GM21447 (cell line): ENCODE data around the gene OARD1.

Experiments
- ATAC-seq: cut with Tn5 transposase; IDR thresholded peaks from one replicate; pipeline ENCODE4 v1.9.1; 2021; ENCODE audit not compliant: unreplicated experiment

Gene OARD1

DNA sequence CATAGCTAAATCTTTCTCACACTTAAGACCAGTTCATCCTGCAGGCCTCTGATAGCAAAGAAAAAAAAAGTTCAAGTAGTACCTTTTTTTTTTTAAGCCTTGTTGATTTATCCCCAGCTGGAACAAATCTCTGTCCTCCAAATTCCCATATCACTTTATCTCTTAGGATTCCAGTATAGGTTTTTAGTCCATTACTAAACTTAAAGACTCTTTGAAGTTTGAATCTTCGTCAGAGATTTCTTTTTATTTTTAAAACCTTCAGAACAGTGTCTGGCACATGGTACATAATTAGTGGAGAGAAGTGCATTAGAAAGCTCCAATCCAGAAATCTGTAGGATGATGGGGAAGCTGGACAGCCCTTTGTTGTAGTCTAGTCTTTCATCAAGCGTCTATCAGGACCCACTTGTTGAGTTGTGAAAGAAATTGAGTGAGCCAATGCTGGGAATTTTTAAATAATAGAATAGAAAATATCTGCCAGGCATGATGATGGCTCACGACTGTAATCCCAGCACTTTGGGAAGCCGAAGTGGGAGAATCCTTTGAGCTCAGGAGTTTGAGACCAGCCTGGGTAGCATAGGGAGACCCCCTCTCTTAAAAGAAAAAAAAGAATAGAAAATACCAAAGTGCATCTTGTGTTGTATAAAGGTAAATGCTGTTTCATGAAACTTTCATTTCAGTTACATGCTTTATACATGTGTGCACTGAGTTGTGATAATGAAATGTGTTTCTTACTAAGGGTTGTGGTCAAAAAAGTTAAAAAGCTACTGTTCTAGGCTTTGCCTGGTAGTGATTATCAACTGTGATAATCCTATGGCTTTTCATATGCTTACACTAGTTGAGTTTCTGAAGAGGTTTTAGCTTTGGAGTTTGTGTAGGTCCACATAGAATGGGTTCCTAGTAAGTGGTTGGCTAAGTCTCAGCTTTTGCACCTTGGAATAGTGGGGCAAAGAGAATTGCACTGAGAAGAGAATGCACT is 3.8 kb upstream of the OARD1 start:
- no peak for ATAC-seq

- ATAC-seq = no peak
Observed at GRCh38 chr6:41074692-41075436, 2.7 kb upstream of the OARD1 start.

DNA sequence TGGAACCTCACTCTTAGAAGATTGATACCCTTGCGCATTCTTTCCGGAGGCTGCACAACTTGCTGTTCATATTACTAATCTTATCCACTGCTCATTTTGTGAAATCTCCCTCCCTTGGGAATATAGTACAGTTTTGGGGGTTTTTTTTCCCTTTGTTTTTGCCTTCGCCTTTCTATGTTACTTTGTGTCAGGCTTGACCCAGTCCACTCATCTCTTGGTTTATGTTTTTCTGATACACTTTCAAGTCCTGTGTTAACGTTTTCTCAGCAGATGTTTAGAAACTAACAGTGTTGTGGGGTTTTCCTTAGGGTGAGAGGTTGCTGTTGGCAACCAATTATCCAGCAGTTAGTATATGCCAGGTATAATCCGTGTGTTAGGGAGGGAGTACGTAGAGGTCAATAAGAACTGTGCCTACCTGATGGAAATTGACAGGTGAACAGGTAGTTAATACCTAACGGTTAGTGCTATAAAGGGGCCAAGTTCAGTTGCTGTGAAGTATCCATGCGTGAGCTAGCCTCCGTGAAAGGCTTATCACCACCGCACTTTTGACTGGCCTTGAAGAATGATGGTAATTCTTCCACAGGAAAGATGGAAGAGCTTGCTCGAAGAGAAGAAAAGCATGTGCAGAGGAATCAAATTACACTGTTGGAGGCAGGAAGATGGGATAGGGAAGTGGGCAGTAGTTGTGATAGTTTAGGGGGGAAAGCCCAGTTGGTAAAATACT is 2.0 kb upstream of the OARD1 start:
- no peak for ATAC-seq

GRCh38 chr6:41073203-41073967 is 1.2 kb upstream of the OARD1 start:
- peak; percentile 29 for ATAC-seq

- peak; percentile 55 for ATAC-seq
Observed at GRCh38 chr6:41072836-41073202, 663 bp upstream of the OARD1 start, which contains the start of gene NFYA. Gene NFYA, plus strand, starts transcription at chr6:41072974. Its CDS starts 6,116 bp downstream, at chr6:41079090.

GRCh38 chr6:41071501-41071922 is 644 bp downstream of the OARD1 start:
- ATAC-seq = no peak

GRCh38 chr6:41066867-41067304 is 5.3 kb downstream of the OARD1 start:
- no peak for ATAC-seq

DNA sequence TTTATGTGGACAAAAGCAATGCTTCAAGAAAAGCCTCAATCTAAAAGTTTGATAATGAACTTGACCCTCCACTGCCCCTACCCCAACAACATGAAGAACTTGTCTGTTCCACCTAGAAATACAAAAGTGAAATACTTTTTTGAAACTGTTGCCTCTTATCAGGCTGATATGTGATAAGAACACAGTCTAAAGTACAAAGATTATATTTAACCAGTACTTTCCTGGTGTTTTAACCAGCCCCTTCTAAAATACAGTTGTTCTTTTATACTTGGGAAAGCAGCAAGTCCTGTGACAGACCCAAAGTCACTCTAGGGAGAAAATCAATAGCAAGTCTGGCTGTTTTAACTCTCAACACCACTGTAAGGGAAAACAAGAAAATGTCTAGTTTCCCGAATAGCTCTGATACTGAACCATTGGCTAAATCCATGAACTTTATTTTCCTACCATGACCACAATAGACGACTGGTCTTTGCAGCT is 6.6 kb downstream of the OARD1 start:
- ATAC-seq = no peak

- no peak for ATAC-seq
Observed at GRCh38 chr6:41064841-41065240, 7.3 kb downstream of the OARD1 start.

DNA sequence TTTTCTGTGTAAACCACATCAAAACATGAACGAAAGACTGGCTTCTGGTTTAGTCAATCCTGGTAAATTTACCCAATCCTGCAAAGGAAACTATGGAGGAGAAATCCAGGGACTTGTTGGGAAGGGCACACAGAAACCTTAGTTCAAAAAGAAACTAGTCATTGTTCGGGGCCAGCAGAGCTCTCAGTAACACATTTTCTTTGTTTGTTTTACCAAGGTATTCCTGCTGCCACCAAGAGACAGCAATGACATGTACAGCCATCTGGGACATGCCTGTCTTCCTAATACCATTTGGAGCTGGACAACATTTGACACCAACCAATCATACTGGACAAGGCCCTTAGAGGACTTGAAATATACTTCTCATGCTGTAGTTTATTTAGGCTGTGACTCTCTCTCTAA is 8.3 kb downstream of the OARD1 start:
- no peak for ATAC-seq

DNA sequence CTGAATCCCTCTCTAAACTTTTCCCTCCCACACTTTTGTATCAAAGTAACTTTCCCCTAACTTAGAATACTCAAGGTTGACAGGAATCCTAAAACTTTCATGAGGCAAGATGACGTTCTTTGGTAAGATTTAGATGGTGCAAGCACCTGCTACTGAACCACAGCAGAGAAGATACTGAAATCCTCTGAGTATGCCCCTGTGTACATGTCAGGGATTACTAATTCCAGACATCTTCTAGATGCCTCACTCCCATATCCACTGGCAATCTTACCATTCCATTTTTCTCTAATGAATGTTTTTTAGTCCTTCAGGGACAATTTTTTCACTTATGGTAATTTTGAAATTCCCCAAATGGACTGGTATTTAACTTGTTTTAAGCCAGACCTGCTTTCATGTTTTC is 10.1 kb downstream of the OARD1 start:
- no peak for ATAC-seq

DNA sequence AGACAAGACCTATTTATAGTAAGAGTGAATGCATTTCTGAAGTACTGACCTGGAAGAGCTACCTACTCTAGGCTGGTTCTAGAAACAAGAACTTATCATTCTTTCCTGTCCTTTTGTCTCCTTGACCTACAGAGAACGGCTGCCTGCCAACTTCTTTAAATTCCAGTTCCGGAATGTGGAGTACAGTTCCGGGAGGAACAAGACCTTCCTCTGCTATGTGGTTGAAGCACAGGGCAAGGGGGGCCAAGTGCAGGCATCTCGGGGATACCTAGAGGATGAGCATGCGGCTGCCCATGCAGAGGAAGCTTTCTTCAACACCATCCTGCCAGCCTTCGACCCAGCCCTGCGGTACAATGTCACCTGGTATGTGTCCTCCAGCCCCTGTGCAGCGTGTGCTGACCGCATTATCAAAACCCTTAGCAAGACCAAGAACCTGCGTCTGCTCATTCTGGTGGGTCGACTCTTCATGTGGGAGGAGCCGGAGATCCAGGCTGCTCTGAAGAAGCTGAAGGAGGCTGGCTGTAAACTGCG is 10.9 kb downstream of the OARD1 start:
- ATAC-seq = no peak

DNA sequence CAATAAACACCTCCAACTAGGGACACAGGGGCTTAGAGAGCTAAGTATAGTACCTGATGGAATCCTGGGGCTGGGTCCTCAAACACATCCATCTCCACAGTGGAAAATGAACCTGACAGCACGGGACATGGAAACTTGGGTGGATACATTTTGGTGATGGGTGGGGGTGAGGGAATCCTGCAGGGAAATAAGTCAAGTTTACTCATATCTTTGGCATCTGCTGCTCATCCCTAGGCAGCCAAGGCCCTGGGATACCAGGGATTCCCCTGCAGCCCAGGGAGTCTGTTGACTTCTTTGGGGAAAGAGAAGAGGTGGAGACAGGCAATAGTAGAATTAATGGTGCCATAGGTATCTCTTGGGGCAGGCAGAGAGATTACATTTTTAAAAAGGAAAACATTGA is 12.6 kb downstream of the OARD1 start:
- ATAC-seq = no peak

DNA sequence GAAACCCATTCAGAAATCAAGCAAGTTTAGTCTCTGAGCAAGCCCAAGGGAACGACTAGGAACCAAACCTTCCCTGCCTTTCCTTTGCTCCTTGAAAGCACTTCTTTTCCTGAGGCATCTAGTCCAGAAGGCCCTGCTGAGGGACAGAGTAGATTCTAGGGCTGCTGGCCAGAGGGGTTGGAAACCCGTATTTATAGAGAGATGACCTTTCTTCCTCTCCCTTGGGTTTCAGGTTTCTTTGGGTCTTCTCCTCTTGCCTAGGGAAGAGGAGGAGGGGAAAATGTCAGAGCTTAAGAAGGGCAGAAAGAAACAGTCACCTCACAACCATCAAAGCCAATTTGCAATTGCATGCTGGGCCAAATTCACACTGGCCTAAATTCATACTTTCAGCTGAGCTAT is 13.4 kb downstream of the OARD1 start:
- no peak for ATAC-seq

- no peak for ATAC-seq
Observed at GRCh38 chr6:41056768-41057490, 15.2 kb downstream of the OARD1 start.

DNA sequence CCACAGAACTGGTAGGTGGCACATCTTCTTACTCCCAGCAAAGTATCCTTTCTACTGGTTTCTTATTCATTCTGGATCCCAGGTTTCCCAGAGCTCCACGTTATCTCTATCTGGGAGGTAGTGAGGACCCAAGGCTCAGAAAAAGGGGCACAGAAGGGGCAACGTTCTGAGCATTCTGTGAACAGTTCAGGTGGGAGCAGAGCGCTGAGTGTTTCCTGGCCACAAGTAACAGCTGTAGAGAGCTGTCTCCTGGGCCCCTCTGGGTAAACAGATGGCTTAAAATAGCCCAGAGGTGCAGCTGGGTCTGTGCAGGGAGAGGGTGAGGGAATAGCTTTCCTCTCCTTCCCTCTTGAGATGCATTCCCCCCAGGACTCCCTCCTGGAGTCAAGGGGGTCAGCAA is 17.0 kb downstream of the OARD1 start:
- ATAC-seq = no peak

DNA sequence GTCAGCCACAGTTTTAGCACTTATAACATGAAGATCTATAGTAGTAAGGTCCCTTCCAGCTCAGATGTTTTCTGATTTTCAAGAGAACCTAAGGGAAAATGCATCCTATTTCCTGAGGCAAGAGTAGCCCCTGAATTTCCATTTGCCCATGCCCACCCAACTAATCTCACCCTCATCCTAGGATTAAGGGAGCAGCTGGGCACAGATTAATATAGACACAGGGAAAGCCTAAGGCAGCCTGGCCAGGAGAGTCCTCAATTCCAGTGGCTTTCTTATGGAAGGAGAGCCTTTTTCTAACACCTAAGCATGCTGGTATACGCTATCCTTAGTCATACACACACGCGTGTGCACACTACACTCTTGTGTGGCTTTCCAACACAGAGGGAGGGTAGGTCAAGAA is 17.6 kb downstream of the OARD1 start:
- ATAC-seq = no peak

DNA sequence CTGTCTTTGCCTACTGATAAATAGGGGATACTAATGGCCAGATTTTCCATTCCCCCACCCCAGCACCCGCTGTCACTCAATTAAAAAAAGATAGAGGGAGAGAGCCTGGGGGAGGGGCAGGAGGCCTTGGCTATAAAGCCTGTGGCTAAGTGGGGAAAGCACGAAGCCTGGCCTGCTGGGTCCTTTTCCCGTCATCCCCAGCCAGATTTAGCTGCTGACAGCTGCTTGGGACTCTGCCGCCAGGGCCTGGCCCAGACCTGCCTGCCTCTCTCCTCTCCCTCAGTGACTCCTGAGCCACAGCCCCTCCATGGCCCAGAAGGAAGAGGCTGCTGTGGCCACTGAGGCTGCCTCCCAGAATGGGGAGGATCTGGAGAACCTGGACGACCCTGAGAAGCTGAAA is 19.1 kb downstream of the OARD1 start, which contains the start of gene APOBEC2:
APOBEC2 (plus strand) TSS at position 162 of the 400 bp plus-strand sequence; CDS start at position 308, 146 bp downstream.
- ATAC-seq = no peak

GRCh38 chr6:41051873-41052272 is 20.3 kb downstream of the OARD1 start:
- ATAC-seq = no peak
